ENCODE data around the gene GPR34.
"Not testable (repeated sequence)": the region's sequence is repeated elsewhere in the genome, so short reads cannot be mapped to it uniquely, and the experiment has no call there.

Gene GPR34, protein sequence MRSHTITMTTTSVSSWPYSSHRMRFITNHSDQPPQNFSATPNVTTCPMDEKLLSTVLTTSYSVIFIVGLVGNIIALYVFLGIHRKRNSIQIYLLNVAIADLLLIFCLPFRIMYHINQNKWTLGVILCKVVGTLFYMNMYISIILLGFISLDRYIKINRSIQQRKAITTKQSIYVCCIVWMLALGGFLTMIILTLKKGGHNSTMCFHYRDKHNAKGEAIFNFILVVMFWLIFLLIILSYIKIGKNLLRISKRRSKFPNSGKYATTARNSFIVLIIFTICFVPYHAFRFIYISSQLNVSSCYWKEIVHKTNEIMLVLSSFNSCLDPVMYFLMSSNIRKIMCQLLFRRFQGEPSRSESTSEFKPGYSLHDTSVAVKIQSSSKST

DNA sequence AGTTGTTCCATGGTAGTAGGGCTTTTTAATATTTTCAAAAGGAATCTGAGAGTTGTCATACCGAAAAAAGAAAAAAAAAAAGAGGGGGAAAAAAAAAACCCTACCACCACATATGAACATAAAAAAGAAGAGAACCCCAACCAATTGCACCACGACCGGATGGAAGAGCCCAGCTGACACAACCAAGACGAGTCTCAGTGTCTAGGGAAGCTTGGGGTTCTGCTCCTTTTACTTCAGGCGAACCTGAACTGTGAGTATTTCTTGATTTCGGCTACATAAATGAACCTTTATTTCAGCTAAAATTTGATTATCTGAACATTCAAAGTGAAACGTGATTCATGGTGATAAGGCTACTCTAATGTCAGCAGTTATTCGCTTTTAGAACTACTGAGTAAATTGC lies at the start of gene GPR34:
TSS of gene GPR34 (plus strand) at position 139 of the 400 bp plus-strand sequence. CDS start 6,661 bp downstream, outside the sequence.
- DNase-seq (ENCODE audit: extremely low read depth in 1 of 2, low read depth in 1 of 2) = no peak

DNA sequence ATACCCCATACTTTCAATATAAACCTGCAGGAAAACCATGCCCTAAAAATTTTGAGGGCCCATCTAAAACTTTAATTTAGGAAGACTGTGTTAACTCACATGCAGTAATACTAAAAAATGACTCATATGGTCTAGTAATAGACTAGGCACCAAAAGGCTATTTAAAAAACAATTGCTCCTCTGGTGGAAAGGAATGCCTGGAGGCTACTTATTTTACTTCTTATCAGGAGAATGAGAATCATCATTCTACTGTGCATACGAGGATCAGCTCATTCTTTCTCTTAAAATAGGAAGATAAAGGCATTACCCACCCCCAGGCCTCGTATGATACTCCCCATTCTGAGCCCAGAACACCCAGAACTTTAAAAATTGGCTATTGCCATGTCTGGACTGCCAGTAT lies 42.6 kb upstream of the GPR34 start:
- DNase-seq (ENCODE audit: extremely low read depth in 1 of 2, low read depth in 1 of 2) = not testable (repeated sequence)

DNA sequence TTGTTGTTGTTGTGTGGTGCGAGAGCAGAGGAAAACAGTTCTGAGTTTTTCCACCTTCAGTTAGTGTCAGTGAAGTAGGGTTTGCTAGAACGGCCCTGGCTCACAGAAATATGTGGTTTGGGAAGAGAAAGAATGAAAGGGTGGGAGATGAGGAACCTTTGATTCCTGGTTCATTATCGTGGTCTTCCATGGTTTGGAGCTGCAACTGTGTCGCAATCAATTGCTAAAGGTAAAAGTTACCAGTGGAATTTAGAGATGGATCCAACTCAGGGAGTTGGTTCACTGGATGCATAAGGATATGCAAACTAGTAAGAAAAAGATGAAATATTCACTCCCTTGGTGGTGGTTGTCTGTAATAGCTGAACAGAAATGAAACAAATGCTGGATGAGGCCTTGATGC lies 35.6 kb upstream of the GPR34 start:
- DNase-seq (ENCODE audit: extremely low read depth in 1 of 2, low read depth in 1 of 2) = no peak

DNA sequence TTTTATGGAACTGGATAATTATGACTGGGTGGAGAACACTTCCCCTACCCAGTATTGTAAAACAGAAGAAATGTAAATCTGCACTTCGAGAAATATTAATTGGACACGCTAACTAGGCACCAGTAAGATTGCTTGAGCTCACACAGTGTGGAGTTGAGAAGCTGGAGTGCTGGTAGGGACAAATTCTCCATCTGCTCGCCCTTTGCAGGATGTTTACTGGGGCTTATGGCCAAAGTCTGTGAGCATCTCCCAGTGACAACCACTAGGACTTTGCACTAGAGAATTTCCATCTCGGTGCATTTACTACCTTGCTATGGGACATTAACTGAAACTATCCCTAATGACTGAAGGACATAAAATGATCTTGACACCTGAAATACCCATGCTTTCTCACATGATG lies 33.7 kb upstream of the GPR34 start:
- DNase-seq (ENCODE audit: extremely low read depth in 1 of 2, low read depth in 1 of 2) = no peak

DNA sequence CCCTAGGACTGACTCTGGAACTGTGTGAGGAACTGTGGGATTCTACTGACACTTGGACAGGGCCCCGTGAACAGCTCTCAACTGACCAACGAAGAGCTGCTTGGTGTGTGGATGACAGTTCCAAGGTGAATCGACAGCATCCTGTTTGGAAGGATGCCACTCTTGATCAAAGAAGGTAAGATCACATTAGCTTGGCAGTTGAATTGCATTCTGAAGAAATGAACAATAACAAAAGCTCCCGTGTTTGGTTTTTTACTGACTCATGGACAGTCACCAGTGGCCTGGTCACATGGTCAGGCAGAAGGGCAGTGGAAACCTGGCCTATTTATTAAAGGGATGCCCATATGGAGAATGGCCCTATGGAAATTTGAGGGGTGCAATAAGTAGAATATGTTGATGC lies 33.1 kb upstream of the GPR34 start:
- no peak for DNase-seq (ENCODE audit: extremely low read depth in 1 of 2, low read depth in 1 of 2)

DNA sequence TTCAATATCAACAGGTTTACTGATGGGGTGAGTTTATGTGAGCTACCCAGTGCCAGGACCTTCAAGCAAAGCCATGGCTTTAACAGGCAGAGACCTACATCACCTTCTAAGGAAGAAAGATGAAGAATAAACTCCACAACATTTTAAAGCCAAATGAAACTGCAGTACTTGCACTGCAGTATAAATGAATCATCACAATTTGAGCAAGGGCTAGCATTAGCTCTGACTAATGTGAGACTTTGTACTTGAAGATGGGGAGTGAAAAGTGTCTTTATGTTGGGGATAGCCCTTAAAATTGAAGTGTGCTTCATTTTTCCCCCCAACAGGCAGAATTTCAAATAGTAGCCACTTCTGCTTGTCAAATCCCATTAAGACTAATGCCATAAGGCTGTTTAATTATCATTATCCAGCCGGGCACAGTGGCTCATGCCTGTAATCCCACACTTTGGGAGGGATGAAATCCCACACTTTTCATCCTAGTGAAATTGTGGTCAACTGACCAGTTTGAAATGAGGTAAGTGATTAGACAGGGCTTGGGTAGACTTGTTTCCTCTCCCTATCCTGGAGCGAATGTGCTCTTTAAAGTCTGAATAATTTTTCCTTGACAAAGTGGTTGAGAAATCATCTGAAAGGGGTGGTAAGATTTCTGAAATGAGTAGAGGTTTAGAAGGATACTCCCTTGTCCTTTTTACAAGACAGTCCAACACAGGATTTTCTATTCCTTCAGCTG lies 27.2 kb upstream of the GPR34 start:
- DNase-seq (ENCODE audit: extremely low read depth in 1 of 2, low read depth in 1 of 2) = no peak

DNA sequence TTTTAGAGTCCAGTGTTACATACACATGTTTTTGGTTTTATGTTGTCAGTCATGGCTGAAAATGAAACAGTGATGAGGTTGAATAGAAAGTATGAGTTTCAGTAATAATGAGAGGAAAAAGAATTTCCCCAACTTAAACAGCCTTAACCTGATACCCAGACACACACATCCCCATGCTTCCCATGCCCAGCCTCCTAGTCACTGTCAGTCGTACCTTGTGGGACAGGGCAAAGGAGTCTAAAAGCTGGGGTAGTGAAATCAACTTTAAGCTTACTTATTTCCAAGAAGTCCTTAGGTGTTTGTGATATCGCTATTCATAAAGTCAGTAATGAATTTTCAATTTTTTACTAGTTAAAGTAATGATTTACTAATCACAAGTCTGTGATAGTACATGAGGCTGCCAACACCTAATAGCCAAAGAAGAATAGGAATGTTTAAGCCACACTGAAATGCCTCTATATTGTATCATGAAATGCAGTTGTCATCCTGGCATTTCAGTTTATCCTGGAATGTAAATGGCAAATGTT lies 24.3 kb upstream of the GPR34 start:
- DNase-seq (ENCODE audit: extremely low read depth in 1 of 2, low read depth in 1 of 2) = no peak

DNA sequence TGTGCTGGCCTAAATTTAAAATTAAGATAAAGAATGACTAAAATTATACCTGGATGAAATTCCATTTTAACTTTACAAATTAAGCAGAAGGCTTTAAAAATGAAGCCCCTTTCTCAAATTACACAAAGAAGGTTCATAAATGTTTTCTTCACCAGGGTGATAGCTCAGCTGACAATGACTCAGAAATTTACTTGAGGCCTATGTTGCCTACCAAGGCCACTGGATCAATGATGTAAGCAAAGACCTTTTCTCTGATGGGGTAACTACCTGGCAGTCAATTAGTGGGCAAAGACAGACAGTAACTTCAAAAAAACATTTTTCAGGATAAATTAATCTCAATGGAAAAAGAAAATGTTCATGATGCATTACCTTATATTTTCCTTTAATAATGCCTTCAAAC lies 23.9 kb upstream of the GPR34 start:
- no peak for DNase-seq (ENCODE audit: extremely low read depth in 1 of 2, low read depth in 1 of 2)

DNA sequence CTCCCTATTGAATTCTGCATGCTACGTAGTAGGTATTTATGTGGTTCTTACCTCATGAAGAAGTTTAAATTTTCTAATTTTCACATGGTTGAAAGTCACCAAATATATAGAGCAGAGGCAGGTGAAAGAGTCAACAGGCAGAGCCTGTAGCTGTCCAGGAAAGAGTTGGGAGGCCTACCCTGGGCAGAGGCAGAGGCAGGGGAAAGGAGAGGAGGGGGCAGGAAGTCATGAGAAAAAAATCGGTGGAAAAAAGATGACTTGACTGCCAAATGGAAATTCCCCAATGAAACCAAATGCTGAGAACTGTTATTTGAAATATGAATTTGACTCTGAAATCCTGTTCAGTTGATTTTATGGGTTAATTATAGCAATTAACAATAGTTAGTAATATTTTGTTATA lies 23.1 kb upstream of the GPR34 start:
- DNase-seq (ENCODE audit: extremely low read depth in 1 of 2, low read depth in 1 of 2) = no peak

DNA sequence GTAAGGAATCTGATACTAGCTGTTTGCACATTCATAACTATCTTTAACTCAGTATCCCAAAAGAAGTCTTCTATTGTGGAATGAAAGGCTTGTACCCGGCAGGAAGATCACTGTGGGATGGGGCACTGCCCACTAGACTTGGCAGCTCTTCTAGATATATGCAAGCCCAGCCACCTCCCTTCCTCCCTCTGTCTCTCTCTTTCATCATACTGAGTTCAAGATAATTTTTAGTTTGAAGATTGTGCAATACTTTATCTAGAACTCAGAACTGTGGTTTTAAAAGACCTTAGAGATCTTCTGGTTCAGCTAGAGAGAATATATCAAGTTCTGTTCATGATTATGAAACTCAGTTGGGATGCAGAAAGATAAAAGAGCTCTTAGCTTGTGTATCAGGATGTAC lies 22.5 kb upstream of the GPR34 start:
- no peak for DNase-seq (ENCODE audit: extremely low read depth in 1 of 2, low read depth in 1 of 2)

DNA sequence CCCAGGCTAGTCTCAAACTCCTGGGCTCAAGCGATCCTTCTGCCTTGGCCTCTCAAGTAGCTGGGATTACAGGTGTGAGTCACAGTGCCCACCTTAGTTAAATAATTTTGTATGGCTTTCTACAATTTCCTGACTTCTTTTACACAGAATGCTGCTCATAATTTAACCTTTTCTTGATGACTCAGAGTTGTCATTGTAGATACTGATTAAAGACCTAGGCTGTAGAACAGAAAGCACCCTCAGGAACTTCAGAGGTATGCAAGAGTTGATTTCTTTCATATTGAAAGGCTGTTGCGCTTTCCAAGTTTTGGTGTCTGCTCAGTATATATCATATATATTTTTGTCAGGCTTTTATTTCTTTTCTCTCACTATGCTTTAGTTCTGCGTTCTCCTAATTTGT lies 21.1 kb upstream of the GPR34 start:
- DNase-seq (ENCODE audit: extremely low read depth in 1 of 2, low read depth in 1 of 2) = no peak

DNA sequence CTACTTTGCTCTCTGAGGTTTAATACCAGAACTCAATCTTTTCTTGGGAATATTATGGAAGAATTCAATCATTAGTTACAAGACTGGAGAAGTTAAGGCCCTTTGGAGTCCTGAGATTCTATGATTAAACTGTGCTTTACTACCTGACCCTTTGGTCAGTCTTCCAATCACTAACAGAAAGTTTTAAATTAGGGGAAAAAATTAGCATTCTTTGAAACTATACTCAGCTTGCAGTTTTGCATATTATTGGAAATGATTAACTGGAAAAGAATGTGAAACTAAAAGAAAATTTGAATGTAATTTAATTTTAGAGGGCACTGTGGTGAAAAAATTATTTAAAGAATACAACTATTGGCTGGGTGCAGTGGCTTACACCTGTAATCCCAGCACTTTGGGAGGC lies 18.7 kb upstream of the GPR34 start:
- DNase-seq (ENCODE audit: extremely low read depth in 1 of 2, low read depth in 1 of 2) = no peak

DNA sequence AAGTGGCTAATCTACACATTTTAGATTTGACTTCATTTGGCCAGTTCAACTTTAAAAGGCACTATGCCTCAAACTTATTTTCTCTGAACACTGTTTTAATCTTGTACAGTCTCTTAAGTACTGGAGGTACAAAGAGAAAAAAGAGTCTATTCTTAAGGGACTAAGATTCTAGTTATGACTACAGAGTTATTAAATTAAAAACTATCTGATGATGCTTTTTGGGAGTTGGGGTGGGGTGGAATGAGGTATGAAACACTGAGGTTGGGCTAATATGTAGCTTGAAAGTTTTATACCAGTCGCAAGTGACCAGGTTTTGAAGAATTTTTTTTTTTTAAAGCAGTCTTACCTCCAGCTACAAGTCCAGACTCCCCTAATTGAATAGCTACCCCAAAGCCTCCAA lies 17.7 kb upstream of the GPR34 start:
- DNase-seq (ENCODE audit: extremely low read depth in 1 of 2, low read depth in 1 of 2) = no peak

DNA sequence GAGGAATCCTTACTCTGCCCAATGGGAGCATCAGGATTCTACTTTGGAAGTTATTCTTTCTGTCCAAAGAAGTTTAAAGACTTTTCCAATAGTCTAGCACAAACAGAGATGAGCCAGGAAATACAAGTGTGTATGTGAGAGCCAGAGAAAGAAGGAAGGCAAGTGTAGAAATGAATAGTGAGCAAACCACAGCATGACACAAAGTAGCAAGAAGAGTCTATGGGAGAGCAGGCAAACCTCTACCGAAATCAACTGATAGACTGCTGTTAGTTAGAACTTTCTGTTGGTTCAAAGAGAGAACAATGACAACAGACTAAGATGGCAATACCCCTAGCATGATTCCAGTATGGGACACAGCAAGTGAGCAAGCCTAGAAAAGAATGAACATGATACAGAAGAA lies 16.1 kb upstream of the GPR34 start:
- no peak for DNase-seq (ENCODE audit: extremely low read depth in 1 of 2, low read depth in 1 of 2)

DNA sequence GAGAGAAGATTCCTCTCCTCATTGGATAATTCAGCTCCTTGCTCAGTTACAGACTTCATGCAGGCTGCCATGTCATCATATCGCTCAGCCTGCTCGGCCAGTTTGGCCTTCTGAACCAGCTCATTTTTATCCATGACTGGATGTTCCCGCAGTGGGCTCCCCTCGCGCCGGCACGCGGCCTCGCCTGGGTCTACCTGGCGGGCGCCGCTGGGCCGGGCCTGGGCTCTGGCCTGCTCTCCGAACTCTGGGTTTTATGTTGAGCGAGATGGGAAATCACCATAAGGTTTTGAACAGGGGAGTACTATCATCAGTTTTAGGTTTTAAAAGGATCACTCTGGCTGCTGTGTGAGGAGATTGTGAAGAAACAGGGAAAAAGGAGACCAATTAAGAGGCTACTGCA lies 12.4 kb upstream of the GPR34 start:
- DNase-seq (ENCODE audit: extremely low read depth in 1 of 2, low read depth in 1 of 2) = not testable (repeated sequence)

DNA sequence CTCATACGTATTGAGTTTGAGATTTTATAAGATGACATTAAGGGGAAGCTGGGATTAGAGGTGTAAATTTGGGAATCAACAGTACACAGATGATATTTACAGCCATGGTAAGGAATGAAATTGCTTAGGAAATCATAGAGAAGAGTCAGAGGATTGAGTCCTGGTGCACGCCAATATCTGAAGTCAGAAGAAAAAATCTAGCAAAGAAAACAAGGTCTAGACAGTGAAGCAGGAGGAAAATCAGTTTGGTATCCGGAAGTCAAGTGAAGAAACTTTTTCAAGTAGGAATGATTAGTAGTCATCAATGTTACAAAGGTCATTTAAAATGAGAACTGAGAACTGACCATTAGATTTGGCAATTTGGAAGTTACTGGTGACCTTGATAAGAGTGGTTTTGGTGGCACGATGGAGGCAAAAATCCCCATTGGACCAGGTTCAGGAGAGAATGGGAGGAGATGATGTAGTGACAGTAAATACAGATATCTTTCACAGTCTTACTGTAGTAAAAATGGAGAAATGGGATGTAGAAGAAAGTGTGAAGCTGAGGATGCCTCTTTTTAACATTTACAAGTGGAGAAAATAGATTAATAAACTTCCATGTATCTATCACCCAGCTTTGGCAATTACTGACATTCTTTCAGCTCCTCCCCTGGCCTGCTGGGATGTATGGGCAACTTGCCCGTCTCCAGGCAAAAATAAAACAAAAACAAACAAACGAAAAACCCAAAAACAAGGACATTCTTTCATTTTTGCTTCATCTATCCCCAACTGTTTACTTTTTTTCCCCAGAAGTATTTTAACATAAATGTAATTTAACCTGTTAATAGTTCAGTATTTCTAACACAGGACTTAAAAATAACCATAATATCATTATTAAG lies 11.4 kb upstream of the GPR34 start:
- DNase-seq (ENCODE audit: extremely low read depth in 1 of 2, low read depth in 1 of 2) = no peak

DNA sequence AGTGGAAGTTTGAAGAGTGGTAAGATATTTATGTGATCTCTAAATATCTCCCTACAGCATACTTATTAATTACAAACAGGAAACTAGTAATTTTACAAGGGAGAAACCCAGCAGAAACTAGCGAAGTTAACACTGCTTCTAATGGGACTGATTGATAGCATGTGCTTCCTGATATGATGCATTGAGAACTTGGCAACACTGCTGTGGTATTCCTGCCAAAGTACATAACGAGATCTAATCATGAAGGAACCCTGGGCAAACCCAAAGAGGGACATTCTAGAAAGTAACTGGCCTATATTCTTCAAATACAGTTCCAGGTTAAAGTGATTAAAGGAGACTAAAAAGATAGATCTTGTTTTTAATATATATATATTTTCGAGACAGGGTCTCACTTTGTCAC lies 4.6 kb upstream of the GPR34 start:
- no peak for DNase-seq (ENCODE audit: extremely low read depth in 1 of 2, low read depth in 1 of 2)

DNA sequence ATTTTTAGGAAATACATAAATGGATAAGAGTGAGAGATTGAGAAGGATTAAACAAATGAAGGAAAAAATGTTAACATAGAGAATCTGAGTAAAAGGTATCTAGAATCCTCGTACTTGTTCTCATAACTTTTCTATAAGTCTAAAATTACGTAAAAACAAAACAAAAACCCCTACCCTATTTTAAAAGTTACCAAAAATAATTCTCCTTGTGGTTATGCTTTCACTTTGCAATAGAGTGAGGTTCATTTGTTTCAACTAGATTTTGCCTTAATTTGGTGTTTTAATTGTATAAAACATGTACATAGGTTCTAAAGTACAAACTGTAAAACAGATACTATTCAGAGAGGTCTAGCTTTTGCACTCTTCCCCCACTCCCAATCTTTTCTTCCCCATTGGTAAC lies 3.8 kb upstream of the GPR34 start:
- no peak for DNase-seq (ENCODE audit: extremely low read depth in 1 of 2, low read depth in 1 of 2)

DNA sequence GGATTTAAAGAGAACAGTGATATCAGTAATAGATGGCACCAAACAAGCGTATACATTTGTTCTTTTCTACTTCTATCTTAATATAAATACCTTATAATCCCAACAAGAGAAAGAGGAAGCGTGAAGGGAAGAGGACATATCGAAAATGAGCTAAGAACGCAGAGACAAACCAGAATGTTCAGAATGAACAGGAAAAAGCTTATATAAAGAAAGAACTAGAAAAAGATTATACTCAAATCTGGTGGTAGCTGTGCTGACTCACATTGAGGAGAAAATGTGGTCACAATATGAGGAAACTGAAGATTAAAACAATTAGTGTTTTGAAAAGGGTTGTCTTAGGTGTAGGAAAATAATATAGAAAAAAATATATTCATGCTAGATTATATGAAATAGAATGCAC lies 2.0 kb upstream of the GPR34 start:
- DNase-seq (ENCODE audit: extremely low read depth in 1 of 2, low read depth in 1 of 2) = no peak

DNA sequence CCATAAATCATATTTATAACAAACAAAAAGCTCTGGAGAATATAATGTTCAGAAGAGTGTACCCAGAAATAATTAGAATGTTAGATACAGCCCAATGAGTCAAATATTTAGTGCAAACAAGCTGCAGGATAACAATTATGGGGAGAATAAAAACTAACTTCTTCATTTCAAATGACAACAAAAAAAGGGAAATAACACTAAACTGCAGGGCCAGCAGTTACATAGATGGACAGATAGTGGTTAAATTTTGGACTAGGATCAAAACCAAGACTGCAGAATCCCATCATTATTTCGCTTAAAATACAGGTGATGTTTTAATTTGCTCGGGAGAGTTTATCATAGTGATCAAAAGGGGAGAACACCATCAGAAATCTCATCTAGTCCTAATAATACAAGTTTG lies 617 bp upstream of the GPR34 start:
- DNase-seq (ENCODE audit: extremely low read depth in 1 of 2, low read depth in 1 of 2) = no peak

DNA sequence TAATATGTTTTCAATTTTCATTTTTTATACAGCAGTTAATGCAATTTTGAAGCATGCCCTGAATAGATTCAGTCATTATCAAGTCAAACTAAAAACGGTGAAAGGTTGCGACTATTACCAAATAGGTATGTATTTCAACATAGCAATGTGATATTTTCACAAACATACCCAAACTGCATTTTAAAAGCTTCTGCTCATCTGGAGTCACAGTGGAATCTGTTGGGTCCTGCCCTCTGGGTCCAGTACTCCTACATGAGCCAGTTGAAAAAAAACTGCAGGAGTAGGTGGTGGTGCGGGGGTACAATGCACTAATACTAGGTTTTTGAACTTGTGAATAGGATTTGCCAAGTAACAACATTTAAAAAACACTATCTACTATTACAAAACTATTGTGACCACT lies 938 bp downstream of the GPR34 start:
- DNase-seq (ENCODE audit: extremely low read depth in 1 of 2, low read depth in 1 of 2) = no peak
